ENCODE data around the gene MSTN. TPM values are rescaled to one million over a fixed set of nuclear protein-coding genes. Genes with fewer than 3 reads are reported as not detected.

Gene MSTN
- total RNA-seq (under 1 TPM; 0.08 to 0.09 TPM), polyA plus RNA-seq (under 1 TPM in 1 of 2 donors, not detected in 1; 0.21 TPM)

DNA sequence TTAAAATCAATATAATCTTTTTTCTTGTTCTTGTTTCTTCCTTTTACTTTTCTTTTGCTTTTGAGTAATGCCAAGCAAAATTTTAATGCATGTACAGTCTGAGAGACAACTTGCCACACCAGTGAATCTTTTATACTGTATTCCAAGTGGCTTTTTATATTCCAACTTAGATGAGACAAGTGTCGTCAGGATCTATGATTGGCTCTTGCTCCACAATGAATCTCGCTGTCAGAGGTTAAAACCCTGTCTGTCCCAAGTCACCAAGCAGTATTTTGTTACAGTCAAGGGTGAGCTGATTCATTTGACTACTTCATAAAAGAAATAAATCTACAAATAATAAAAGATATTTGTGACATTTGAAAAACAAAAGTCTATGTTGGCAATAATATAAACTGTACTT is at the start of gene MSTN:
Gene MSTN, minus strand, starts transcription at position 129 of the 400 bp plus-strand sequence. CDS start 133 bp downstream, outside the sequence.
- no peaks in the 10 kb centered on the region for H3K36me3 ChIP-seq (ENCODE audit: control insufficient read depth in 4 of 4, insufficient read depth in 3 of 4, low read depth in 1 of 4, low read length in 3 of 4)
- TF ChIP-seq EGR1 (IDR thresholded peaks at IDR 0.05; ENCODE audit: low read depth in 2 of 2) (no peak), CTCF (IDR thresholded peaks at IDR 0.05; ENCODE audit: low read depth, low read length, missing input control) (no peak)
- no peak within 1 kb of the TSS for H3K27ac ChIP-seq (ENCODE audit: low read depth in 1 of 2, low read length in 2 of 2)
- no peaks in the 10 kb centered on the region for H3K9me3 ChIP-seq (ENCODE audit: control insufficient read depth in 4 of 4, low read length in 3 of 4)
- 89% methylated on average over 2 of the region's 2 CpGs for WGBS
- H3K4me3 ChIP-seq (ENCODE audit: low read depth in 1 of 3, low read length in 3 of 3): no peak within 1 kb of the TSS
- no peaks in the 10 kb centered on the region for H3K27me3 ChIP-seq (ENCODE audit: control insufficient read depth in 4 of 4, insufficient read depth in 4 of 4, low read length in 3 of 4)
- no peak for DNase-seq (ENCODE audit: low spot score)
- no peak within 1 kb of the TSS for H3K9ac ChIP-seq (ENCODE audit: low read depth in 1 of 2, low read length in 2 of 2)
- no peaks in the 10 kb centered on the region for H3K4me1 ChIP-seq (ENCODE audit: control insufficient read depth in 4 of 4, insufficient read depth in 4 of 4, low read length in 3 of 4)

GRCh38 chr2:190111166-190111565 is 48.6 kb upstream of the MSTN start:
- Histone ChIP-seq H3K27me3 (ENCODE audit: control insufficient read depth in 4 of 4, insufficient read depth in 4 of 4, low read length in 3 of 4) (no peaks in the 10 kb centered on the region), H3K4me1 (ENCODE audit: control insufficient read depth in 4 of 4, insufficient read depth in 4 of 4, low read length in 3 of 4) (no peaks in the 10 kb centered on the region), H3K4me3 (ENCODE audit: low read depth in 1 of 3, low read length in 3 of 3) (no peak overlapping the region), H3K9ac (ENCODE audit: low read depth in 1 of 2, low read length in 2 of 2) (no peak overlapping the region), H3K27ac (ENCODE audit: low read depth in 1 of 2, low read length in 2 of 2) (no peak overlapping the region), H3K36me3 (ENCODE audit: control insufficient read depth in 4 of 4, insufficient read depth in 3 of 4, low read depth in 1 of 4, low read length in 3 of 4) (no peaks in the 10 kb centered on the region), H3K9me3 (ENCODE audit: control insufficient read depth in 4 of 4, low read length in 3 of 4) (peaks cover 0 to under 1% (median 0%) of the 10 kb centered on the region in 4 donors)
- whole genome bisulfite sequencing: 78% methylated on average over 1 of the region's 1 CpG
- TF ChIP-seq ATF3 (IDR thresholded peaks at IDR 0.05) (no peak), RAD21 (IDR thresholded peaks at IDR 0.05) (no peak), CTCF (IDR thresholded peaks at IDR 0.05; ENCODE audit: low read depth, low read length, missing input control) (no peak), FOXA1 (IDR thresholded peaks at IDR 0.05) (no peak), HNF4G (IDR thresholded peaks at IDR 0.05) (no peak), YY1 (IDR thresholded peaks at IDR 0.05) (no peak), GABPA (IDR thresholded peaks at IDR 0.05 in 1 of 2, conservative IDR thresholded peaks at IDR 0.05 in 1 of 2) (no peak), HNF4A (conservative IDR thresholded peaks at IDR 0.05) (no peak), TAF1 (conservative IDR thresholded peaks at IDR 0.05) (no peak), FOXA2 (IDR thresholded peaks at IDR 0.05) (no peak), RXRA (IDR thresholded peaks at IDR 0.05) (no peak), JUND (IDR thresholded peaks at IDR 0.05) (no peak), EGR1 (IDR thresholded peaks at IDR 0.05; ENCODE audit: low read depth in 2 of 2) (no peak), SP1 (IDR thresholded peaks at IDR 0.05) (no peak), NR2F2 (IDR thresholded peaks at IDR 0.05) (no peak)
- TF ChIP-seq, protein P1, sequence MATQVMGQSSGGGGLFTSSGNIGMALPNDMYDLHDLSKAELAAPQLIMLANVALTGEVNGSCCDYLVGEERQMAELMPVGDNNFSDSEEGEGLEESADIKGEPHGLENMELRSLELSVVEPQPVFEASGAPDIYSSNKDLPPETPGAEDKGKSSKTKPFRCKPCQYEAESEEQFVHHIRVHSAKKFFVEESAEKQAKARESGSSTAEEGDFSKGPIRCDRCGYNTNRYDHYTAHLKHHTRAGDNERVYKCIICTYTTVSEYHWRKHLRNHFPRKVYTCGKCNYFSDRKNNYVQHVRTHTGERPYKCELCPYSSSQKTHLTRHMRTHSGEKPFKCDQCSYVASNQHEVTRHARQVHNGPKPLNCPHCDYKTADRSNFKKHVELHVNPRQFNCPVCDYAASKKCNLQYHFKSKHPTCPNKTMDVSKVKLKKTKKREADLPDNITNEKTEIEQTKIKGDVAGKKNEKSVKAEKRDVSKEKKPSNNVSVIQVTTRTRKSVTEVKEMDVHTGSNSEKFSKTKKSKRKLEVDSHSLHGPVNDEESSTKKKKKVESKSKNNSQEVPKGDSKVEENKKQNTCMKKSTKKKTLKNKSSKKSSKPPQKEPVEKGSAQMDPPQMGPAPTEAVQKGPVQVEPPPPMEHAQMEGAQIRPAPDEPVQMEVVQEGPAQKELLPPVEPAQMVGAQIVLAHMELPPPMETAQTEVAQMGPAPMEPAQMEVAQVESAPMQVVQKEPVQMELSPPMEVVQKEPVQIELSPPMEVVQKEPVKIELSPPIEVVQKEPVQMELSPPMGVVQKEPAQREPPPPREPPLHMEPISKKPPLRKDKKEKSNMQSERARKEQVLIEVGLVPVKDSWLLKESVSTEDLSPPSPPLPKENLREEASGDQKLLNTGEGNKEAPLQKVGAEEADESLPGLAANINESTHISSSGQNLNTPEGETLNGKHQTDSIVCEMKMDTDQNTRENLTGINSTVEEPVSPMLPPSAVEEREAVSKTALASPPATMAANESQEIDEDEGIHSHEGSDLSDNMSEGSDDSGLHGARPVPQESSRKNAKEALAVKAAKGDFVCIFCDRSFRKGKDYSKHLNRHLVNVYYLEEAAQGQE (IDR thresholded peaks at IDR 0.05): no peak
- TF ChIP-seq, protein P2, sequence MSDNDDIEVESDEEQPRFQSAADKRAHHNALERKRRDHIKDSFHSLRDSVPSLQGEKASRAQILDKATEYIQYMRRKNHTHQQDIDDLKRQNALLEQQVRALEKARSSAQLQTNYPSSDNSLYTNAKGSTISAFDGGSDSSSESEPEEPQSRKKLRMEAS (IDR thresholded peaks at IDR 0.05): no peak
- TF ChIP-seq, protein P3, sequence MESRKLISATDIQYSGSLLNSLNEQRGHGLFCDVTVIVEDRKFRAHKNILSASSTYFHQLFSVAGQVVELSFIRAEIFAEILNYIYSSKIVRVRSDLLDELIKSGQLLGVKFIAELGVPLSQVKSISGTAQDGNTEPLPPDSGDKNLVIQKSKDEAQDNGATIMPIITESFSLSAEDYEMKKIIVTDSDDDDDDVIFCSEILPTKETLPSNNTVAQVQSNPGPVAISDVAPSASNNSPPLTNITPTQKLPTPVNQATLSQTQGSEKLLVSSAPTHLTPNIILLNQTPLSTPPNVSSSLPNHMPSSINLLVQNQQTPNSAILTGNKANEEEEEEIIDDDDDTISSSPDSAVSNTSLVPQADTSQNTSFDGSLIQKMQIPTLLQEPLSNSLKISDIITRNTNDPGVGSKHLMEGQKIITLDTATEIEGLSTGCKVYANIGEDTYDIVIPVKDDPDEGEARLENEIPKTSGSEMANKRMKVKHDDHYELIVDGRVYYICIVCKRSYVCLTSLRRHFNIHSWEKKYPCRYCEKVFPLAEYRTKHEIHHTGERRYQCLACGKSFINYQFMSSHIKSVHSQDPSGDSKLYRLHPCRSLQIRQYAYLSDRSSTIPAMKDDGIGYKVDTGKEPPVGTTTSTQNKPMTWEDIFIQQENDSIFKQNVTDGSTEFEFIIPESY (IDR thresholded peaks at IDR 0.05): no peak
- DNase-seq (ENCODE audit: low spot score): no peak

Data from liver (tissue), 9 donors.